Thymus (tissue), 11 donors: ENCODE measurements around the gene AGK. TPM values are rescaled to one million over a fixed set of nuclear protein-coding genes. Genes with fewer than 3 reads are reported as not detected.

Experiments
- DNase-seq, 9 donors: peaks; one replicate each; pipeline ENCODE4 v3.0.0-alpha.2; 2013; ENCODE audit warnings: low spot score in 9 of 9, low read depth in 6 of 9, missing footprints in 1 of 9
- H3K27ac ChIP-seq, 2 donors: one replicate each; pipeline ENCODE4 v1.5.1; 2013; ENCODE audit warnings: control low read depth in 1 of 2, low read depth in 1 of 2, low read length in 1 of 2, mild to moderate bottlenecking in 1 of 2, moderate library complexity in 1 of 2
- H3K27me3 ChIP-seq, 2 donors: one replicate each; pipeline ENCODE4 v1.5.1; 2013; ENCODE audit warnings: low read length in 1 of 2; ENCODE audit not compliant: control insufficient read depth in 2 of 2, insufficient read depth in 1 of 2
- H3K36me3 ChIP-seq, 2 donors: one replicate each; pipeline ENCODE4 v1.5.1; 2013; ENCODE audit warnings: low read length in 1 of 2, mild to moderate bottlenecking in 1 of 2, moderate library complexity in 1 of 2; ENCODE audit not compliant: control insufficient read depth in 2 of 2, insufficient read depth in 2 of 2
- H3K4me1 ChIP-seq, 2 donors: one replicate each; pipeline ENCODE4 v1.5.1; 2013; ENCODE audit warnings: low read length in 2 of 2; ENCODE audit not compliant: control insufficient read depth in 2 of 2, insufficient read depth in 2 of 2
- H3K4me3 ChIP-seq, 2 donors: one replicate each; pipeline ENCODE4 v1.5.1; 2013; ENCODE audit warnings: low read length in 2 of 2, control low read depth in 1 of 2, mild to moderate bottlenecking in 1 of 2
- H3K9me3 ChIP-seq, 2 donors: one replicate each; pipeline ENCODE4 v1.5.1; 2013; ENCODE audit warnings: low read length in 1 of 2, mild to moderate bottlenecking in 1 of 2; ENCODE audit not compliant: control insufficient read depth in 2 of 2, insufficient read depth in 1 of 2
- WGBS: extraction: QIAGEN DNeasy Blood & Tissue Kit; methylation state at CpG from one replicate; pipeline ENCODE4 v1.1.7; 2013; 5-methylcytosine and 5-hydroxymethylcytosine counted together
- polyA plus RNA-seq: library from polyadenylated mRNA; stranded (reverse); fragments of 200-250 nt; gene quantifications from one replicate; pipeline ENCODE4 v1.2.3, GENCODE V29; 2013
- total RNA-seq: library from RNA; stranded (reverse); fragments of 120-200 nt; gene quantifications from one replicate; pipeline ENCODE4 v1.2.4, GENCODE V29; 2013
- donor health status: healthy.

AGK gene
- total and polyA plus RNA-seq, 2 donors = 17.5 to 25.6 TPM

DNA sequence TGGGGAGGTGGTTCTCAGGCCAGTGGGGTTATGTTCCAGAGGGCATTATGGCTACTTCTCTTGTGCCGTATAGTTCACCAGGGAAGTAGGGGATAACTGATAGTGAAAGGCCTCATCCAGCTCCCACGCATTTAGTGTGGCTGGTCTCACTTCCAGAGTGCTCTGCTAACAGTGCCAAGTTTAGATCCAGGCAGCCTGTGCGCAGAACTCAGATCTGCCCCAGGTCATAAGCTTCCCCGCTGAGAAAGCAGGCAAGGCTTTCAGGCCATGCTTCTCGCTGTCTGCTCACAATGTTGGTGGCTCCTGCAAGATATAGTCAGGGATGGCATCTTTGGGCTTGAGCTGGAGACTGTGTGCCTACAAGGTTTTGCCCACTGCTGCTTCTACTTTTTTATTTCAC is 11.3 kb downstream of the AGK start:
- H3K27me3 ChIP-seq = no peaks in the 10 kb centered on the region
- peaks cover 5 to 9% of the 10 kb centered on the region in 2 donors for H3K36me3 ChIP-seq
- no peak overlapping the region for H3K4me3 ChIP-seq
- no peak for DNase-seq
- 94% methylated on average over 5 of the region's 5 CpGs for WGBS
- H3K4me1 ChIP-seq = no peaks in the 10 kb centered on the region
- no peaks in the 10 kb centered on the region for H3K9me3 ChIP-seq
- no peak overlapping the region for H3K27ac ChIP-seq

DNA sequence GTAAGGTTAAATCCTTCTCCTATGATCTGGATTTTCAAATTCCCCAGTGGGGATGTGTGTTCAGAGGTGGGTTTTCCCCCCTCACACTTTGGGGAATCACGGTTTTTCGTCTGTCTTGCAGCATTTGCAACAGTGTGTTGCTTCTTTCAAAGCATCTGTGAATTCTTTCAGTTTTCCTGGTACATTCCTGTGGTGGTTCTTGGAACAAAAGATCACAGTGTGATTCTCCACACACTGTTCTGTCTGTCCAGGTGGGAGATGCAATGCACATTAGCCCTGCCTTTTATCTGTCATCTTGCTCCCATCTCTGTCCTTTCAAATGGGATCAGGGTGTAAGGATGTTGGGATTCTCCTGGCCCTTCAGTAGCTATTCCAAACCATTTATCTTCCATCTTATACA is 11.8 kb downstream of the AGK start:
- Histone ChIP-seq H3K4me1 (no peaks in the 10 kb centered on the region), H3K9me3 (no peaks in the 10 kb centered on the region), H3K36me3 (peaks cover 4 to 9% of the 10 kb centered on the region in 2 donors), H3K27ac (no peak overlapping the region), H3K27me3 (no peaks in the 10 kb centered on the region), H3K4me3 (no peak overlapping the region)
- DNase-seq = no peak
- WGBS = 95% methylated on average over 2 of the region's 2 CpGs

DNA sequence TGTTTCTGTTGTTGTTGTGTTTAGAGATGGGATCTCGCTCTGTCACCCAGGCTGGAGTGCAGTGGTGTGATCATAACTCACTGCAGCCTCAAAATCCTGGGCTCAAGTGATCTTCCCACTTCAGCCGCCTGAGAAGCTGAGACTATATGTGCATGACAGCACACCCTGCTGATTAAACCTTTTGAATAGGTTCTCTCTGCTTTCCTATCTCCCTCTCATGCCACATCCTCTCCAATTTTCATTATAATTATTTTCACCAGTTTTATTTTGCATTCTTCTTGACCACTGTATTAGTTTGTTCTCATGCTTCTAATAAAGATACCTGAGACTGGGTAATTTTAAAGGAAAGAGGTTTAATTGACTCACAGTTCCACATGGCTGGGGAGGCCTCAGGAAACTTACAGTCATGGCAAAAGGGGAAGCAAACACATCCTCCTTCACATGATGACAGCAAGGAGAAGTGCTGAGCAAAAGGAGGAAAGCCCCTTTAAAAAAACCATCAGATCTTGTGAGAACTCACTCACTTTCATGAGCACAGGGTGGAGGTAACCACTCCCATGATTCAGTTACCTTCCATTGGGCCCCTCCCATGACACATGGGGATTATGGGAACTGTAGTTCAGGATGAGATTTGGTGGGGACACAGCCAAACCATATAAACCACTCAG is 12.9 kb downstream of the AGK start:
- no peaks in the 10 kb centered on the region for H3K4me1 ChIP-seq
- no peaks in the 10 kb centered on the region for H3K9me3 ChIP-seq
- no peak overlapping the region for H3K4me3 ChIP-seq
- peaks cover 8 to 12% of the 10 kb centered on the region in 2 donors for H3K36me3 ChIP-seq
- H3K27me3 ChIP-seq = no peaks in the 10 kb centered on the region
- H3K27ac ChIP-seq = no peak overlapping the region
- 95% methylated on average over 2 of the region's 2 CpGs for WGBS
- DNase-seq = peak in 4 of 9 donors; percentile 5 to 39 (median 13)

DNA sequence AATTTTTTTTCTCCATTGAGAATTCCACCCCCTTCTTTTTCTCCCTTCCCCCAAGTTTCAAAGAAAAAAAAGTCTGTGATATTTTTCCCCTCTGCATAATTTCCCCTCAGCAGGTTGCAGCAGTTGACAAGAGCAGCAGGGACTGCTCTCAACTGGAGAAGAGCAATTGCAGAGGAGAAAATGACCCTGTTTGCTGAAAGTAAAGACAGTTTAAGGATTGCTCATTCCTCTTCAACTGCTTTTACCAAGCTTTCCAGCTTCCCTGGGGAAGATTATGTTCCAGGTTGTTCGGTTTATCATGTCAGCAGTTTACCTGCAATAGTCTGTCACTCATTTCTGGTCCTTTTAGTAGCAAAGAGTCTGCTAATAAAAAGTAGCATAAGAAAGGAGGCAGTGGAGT is 16.2 kb downstream of the AGK start:
- Histone ChIP-seq H3K4me3 (no peak overlapping the region), H3K9me3 (no peaks in the 10 kb centered on the region), H3K36me3 (peaks cover 4 to 12% of the 10 kb centered on the region in 2 donors), H3K4me1 (no peaks in the 10 kb centered on the region), H3K27ac (no peak overlapping the region), H3K27me3 (no peaks in the 10 kb centered on the region)
- DNase-seq = no peak
- 96% methylated on average over 1 of the region's 1 CpG for WGBS

DNA sequence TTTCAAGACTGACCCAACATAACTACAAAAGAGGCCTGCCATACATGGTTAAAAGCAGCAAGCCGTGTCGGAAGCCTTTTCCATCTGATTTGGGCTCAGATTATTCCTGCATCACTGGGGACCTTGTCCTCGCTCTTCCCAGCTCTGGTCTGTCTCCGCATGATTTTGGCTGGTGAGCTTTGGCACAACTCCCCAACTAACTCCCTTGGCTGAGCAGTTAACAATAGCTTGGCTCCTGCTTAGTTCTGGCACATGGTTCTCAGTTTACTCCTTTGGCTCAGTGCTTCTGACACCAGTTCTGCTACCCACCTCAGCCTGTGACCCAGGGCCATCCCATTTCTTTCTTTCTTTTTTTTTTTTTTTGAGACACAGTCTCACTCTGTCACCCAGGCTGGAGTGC is 17.0 kb downstream of the AGK start:
- Histone ChIP-seq H3K27ac (no peak overlapping the region), H3K36me3 (peaks cover 4 to 12% of the 10 kb centered on the region in 2 donors), H3K27me3 (no peaks in the 10 kb centered on the region), H3K9me3 (no peaks in the 10 kb centered on the region), H3K4me3 (no peak overlapping the region), H3K4me1 (no peaks in the 10 kb centered on the region)
- WGBS = 98% methylated on average over 4 of the region's 4 CpGs
- DNase-seq = no peak

DNA sequence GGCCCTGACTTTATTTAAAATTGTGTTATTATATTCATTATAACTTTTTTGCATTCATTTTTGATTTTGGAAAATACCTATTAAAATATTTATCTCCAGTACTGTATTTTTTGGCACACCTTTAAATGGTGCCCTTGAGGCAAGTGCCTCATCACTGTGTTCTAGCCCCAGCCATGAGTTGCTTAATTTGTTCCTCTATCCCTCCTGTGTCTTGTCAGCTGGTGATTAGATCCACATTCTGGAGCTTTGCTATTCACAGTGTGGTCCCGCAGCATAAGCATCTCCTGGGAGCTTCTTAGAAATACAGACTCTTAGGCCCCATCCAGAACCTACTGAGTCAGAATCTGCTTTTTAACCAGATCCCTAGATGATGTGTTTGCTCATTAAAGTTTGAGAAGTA is 19.8 kb downstream of the AGK start:
- Histone ChIP-seq H3K4me3 (no peak overlapping the region), H3K9me3 (no peaks in the 10 kb centered on the region), H3K36me3 (peaks cover 5 to 7% of the 10 kb centered on the region in 2 donors), H3K4me1 (no peaks in the 10 kb centered on the region), H3K27me3 (no peaks in the 10 kb centered on the region), H3K27ac (no peak overlapping the region)
- WGBS = 100% methylated on average over 1 of the region's 1 CpG
- no peak for DNase-seq

DNA sequence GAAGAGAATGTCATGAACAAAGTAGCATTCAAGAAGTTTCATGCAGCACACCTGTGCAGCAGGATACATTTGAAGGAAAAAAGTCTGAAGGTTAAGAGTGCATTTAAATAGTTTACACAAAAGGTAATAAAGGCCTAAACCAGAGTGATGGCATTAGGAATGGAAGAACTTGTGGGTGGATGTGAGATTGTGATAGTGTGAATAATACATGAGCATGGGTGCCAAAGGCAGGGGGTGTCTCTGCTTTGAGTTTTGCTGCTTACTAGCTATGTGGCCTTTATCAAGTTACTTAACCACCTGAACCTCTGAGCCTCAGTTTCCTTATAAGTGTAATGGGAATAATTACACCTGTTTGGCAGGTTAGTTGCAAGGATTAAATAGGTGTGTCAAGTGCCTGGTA is 21.0 kb downstream of the AGK start:
- H3K9me3 ChIP-seq = peaks cover 0 to 2% of the 10 kb centered on the region in 2 donors
- no peak overlapping the region for H3K27ac ChIP-seq
- peaks cover 5 to 10% of the 10 kb centered on the region in 2 donors for H3K36me3 ChIP-seq
- no peaks in the 10 kb centered on the region for H3K27me3 ChIP-seq
- no peaks in the 10 kb centered on the region for H3K4me1 ChIP-seq
- DNase-seq = no peak
- no peak overlapping the region for H3K4me3 ChIP-seq

DNA sequence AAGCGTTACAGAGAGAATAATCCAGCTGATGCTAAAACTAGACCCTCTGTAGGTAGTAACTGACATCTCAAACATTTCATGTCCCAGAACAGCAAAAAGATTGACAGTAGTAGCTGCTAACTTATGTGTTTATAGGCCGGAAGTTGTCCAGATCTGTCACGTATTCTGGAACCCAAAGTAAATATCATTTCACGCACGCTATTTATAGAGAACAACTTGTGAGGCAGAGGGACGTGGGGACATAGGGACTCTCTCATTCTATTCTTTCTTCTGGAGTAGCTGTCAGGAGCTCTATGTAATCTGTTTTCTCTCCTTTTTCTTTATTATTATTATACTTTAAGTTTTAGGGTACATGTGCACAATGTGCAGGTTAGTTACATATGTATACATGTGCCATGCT is 22.3 kb downstream of the AGK start:
- no peak for DNase-seq
- WGBS = 98% methylated on average over 6 of the region's 6 CpGs
- H3K27me3 ChIP-seq = no peaks in the 10 kb centered on the region
- no peak overlapping the region for H3K4me3 ChIP-seq
- H3K27ac ChIP-seq = no peak overlapping the region
- no peaks in the 10 kb centered on the region for H3K4me1 ChIP-seq
- H3K36me3 ChIP-seq = peaks cover 5 to 6% of the 10 kb centered on the region in 2 donors
- H3K9me3 ChIP-seq = peaks cover 2 to 5% of the 10 kb centered on the region in 2 donors

DNA sequence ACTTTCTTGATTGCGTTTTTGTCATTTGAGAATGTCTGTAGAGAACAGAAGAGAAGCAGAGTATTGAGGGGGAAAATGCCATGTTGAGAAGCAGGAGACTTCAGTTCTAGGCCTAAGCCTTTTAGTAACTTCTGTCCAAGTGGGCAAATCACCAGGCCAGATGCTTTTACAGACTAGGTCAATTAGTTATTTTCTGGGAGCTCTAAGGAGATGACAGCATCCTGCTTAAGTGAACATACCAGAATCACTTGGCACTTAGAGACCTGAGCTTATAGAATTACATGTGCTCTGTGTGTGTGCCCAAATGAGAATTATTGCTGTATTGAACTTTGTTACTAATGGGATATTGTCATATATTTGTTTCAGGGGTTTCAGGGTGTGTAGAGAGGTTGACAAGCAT is 24.0 kb downstream of the AGK start:
- H3K27ac ChIP-seq = no peak overlapping the region
- H3K27me3 ChIP-seq = no peaks in the 10 kb centered on the region
- DNase-seq = no peak
- no peaks in the 10 kb centered on the region for H3K4me1 ChIP-seq
- 97% methylated on average over 1 of the region's 1 CpG for WGBS
- H3K36me3 ChIP-seq = peaks cover 3 to 6% of the 10 kb centered on the region in 2 donors
- peaks cover 2 to 5% of the 10 kb centered on the region in 2 donors for H3K9me3 ChIP-seq
- no peak overlapping the region for H3K4me3 ChIP-seq
